Suprapubic skin (tissue), 4 donors: Measurements from ENCODE around the gene RAB14. TPM values are rescaled to one million over a fixed set of nuclear protein-coding genes. Genes with fewer than 3 reads are reported as not detected.
A peak's percentile ranks its signal among the peaks of the same experiment; 100 is the strongest.

Source experiments
- DNase-seq, 2 donors: peaks; one replicate each; pipeline ENCODE4 v3.0.0-alpha.2; 2019; ENCODE audit warnings: low spot score in 2 of 2
- H3K27ac ChIP-seq: fragments of 200-600 bp; sonication (generic); one replicate; pipeline ENCODE4 v1.5.1; 2019
- H3K27me3 ChIP-seq: fragments of 200-600 bp; sonication (generic); one replicate; pipeline ENCODE4 v1.5.1; 2019
- H3K36me3 ChIP-seq: fragments of 200-600 bp; sonication (generic); one replicate; pipeline ENCODE4 v1.5.1; 2019
- H3K4me1 ChIP-seq: fragments of 200-600 bp; sonication (generic); one replicate; pipeline ENCODE4 v1.5.1; 2019
- H3K4me3 ChIP-seq: fragments of 200-600 bp; sonication (generic); one replicate; pipeline ENCODE4 v1.5.1; 2019; ENCODE audit warnings: mild to moderate bottlenecking
- H3K9me3 ChIP-seq: fragments of 200-600 bp; sonication (generic); one replicate; pipeline ENCODE4 v1.5.1; 2019
- CTCF ChIP-seq, 2 donors: fragments of 200-600 bp in 1 of 2; fragments of 450-650 bp in 1 of 2; sonication (generic) in 1 of 2; IDR thresholded peaks; one replicate each; pipeline ENCODE4 v1.5.1; 2016 to 2019; ENCODE audit warnings: antibody characterized with exemption in 2 of 2, mild to moderate bottlenecking in 1 of 2, moderate library complexity in 1 of 2
- EP300 ChIP-seq: sonication (generic); formaldehyde crosslinking; IDR thresholded peaks from one replicate; pipeline ENCODE4 v1.6.1; 2017; ENCODE audit warnings: antibody characterized with exemption
- POLR2A ChIP-seq, 2 donors: fragments of 450-650 bp; IDR thresholded peaks; one replicate each; pipeline ENCODE4 v1.6.1; 2017; ENCODE audit warnings: antibody characterized with exemption in 2 of 2, mild to moderate bottlenecking in 2 of 2, moderate library complexity in 2 of 2
- POLR2AphosphoS5 ChIP-seq, 3 donors: sonication (generic); formaldehyde crosslinking; IDR thresholded peaks; one replicate each; pipeline ENCODE4 v1.6.1; 2017; ENCODE audit warnings: antibody characterized with exemption in 3 of 3
- WGBS: methylation state at CpG from one replicate; pipeline ENCODE4 v1.1.5; 2018; 5-methylcytosine and 5-hydroxymethylcytosine counted together
- total RNA-seq, 4 donors: library from RNA; depleted of rRNA; stranded (reverse); fragments of >200 nt; gene quantifications; one replicate each; pipeline ENCODE4 v1.1.0, GENCODE V29; 2016

RAB14 gene
- total RNA-seq, 4 donors from 2014 or later = 41.4 to 49.5 (median 45.9) TPM

DNA sequence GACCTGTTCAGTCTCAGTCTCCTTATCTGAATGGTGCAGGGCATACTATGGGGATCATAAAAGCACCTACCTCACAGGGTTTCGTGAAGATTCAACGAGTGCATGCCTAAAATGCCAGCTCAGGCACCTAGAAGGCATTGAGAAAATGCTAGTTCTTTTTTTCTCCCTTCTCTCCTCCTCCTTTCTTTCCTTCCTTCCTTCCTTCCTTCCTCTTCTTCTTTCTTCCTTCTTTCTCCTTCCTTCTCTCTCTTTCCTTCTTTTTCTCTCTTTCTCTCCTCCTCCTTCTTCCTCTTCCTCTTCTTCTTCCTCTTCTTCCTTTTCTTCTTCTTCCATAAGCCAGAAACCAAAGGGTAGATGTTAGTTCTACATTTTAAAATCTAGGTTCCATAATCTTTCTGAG is 12.3 kb upstream of the RAB14 start:
- H3K36me3 ChIP-seq = no peaks in the 10 kb centered on the region
- no peak for DNase-seq
- TF ChIP-seq POLR2A (IDR thresholded peaks at IDR 0.05) = no peak
- TF ChIP-seq EP300 = no peak
- no peak for TF ChIP-seq POLR2AphosphoS5 (IDR thresholded peaks at IDR 0.05)
- TF ChIP-seq CTCF (IDR thresholded peaks at IDR 0.05) = no peak
- H3K27ac ChIP-seq = no peak overlapping the region
- peaks cover 10% of the 10 kb centered on the region for H3K4me1 ChIP-seq
- H3K27me3 ChIP-seq = no peaks in the 10 kb centered on the region
- 71% methylated on average over 2 of the region's 2 CpGs for WGBS
- no peaks in the 10 kb centered on the region for H3K9me3 ChIP-seq
- H3K4me3 ChIP-seq = no peak overlapping the region

GRCh38 chr9:121213136-121213806 is 11.6 kb upstream of the RAB14 start:
- H3K9me3 ChIP-seq = no peaks in the 10 kb centered on the region
- peak; percentile 91 to 93 for DNase-seq
- H3K27ac ChIP-seq = peak overlapping the region; percentile 66
- H3K4me3 ChIP-seq = no peak overlapping the region
- TF ChIP-seq POLR2AphosphoS5 (IDR thresholded peaks at IDR 0.05) = peak in 1 of 3 donors; percentile 41
- TF ChIP-seq EP300 = no peak
- peak; percentile 85 to 88 for TF ChIP-seq CTCF (IDR thresholded peaks at IDR 0.05)
- peaks cover 10% of the 10 kb centered on the region for H3K4me1 ChIP-seq
- H3K27me3 ChIP-seq = no peaks in the 10 kb centered on the region
- 18% methylated on average over 9 of the region's 9 CpGs for WGBS
- H3K36me3 ChIP-seq = no peaks in the 10 kb centered on the region

GRCh38 chr9:121210536-121210935 is 8.9 kb upstream of the RAB14 start:
- no peaks in the 10 kb centered on the region for H3K9me3 ChIP-seq
- H3K4me1 ChIP-seq = peaks cover 10% of the 10 kb centered on the region
- H3K27ac ChIP-seq = no peak overlapping the region
- no peaks in the 10 kb centered on the region for H3K36me3 ChIP-seq
- no peak overlapping the region for H3K4me3 ChIP-seq
- WGBS = 92% methylated on average over 5 of the region's 5 CpGs
- no peak for TF ChIP-seq POLR2A (IDR thresholded peaks at IDR 0.05)
- no peak for TF ChIP-seq CTCF (IDR thresholded peaks at IDR 0.05)
- TF ChIP-seq POLR2AphosphoS5 (IDR thresholded peaks at IDR 0.05) = no peak
- no peak for TF ChIP-seq EP300
- DNase-seq = no peak
- no peaks in the 10 kb centered on the region for H3K27me3 ChIP-seq

DNA sequence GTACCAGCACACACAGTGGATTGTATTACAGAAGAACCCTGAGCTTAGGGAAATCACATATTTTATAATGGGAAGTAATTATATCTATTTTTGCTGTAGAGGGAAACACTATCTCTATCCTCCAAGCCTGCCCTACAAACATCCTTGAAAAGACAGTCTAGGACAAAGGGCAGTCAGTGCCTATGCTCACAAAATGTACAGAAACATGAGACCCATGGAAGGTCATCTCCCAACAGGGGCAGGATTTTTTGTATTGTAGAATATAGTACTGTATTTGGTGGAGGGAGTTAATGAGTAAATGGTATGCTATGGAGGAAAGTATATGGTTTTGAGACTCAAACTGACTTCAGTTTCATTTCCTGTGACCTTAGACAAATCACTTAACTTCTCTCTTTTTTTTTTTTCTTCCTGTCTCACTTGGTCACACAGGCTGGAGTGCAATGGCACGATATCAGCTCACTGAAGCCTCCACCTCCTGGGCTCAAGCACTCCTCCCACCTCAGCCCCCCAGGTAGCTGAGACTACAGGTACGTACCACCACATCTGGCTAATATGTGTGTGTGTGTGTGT is 5.8 kb upstream of the RAB14 start:
- no peak for TF ChIP-seq POLR2A (IDR thresholded peaks at IDR 0.05)
- no peak for TF ChIP-seq EP300
- TF ChIP-seq CTCF (IDR thresholded peaks at IDR 0.05) = no peak
- TF ChIP-seq POLR2AphosphoS5 (IDR thresholded peaks at IDR 0.05) = no peak
- WGBS = 45% methylated on average over 1 of the region's 2 CpGs
- H3K4me3 ChIP-seq = no peak overlapping the region
- no peak for DNase-seq
- H3K9me3 ChIP-seq = no peaks in the 10 kb centered on the region
- no peak overlapping the region for H3K27ac ChIP-seq
- H3K27me3 ChIP-seq = no peaks in the 10 kb centered on the region
- H3K4me1 ChIP-seq = peaks cover 3% of the 10 kb centered on the region
- H3K36me3 ChIP-seq = no peaks in the 10 kb centered on the region

GRCh38 chr9:121206516-121207370 is 5.1 kb upstream of the RAB14 start:
- TF ChIP-seq POLR2AphosphoS5 (IDR thresholded peaks at IDR 0.05) = no peak
- no peak for TF ChIP-seq POLR2A (IDR thresholded peaks at IDR 0.05)
- TF ChIP-seq EP300 = no peak
- no peak for TF ChIP-seq CTCF (IDR thresholded peaks at IDR 0.05)
- no peak for DNase-seq
- no peaks in the 10 kb centered on the region for H3K27me3 ChIP-seq
- no peak overlapping the region for H3K4me3 ChIP-seq
- H3K36me3 ChIP-seq = no peaks in the 10 kb centered on the region
- 62% methylated on average over 8 of the region's 8 CpGs for WGBS
- H3K4me1 ChIP-seq = peaks cover 8% of the 10 kb centered on the region
- no peaks in the 10 kb centered on the region for H3K9me3 ChIP-seq
- no peak overlapping the region for H3K27ac ChIP-seq
